ENCODE measurements around the gene STXBP6. TPM values are rescaled to one million over a fixed set of nuclear protein-coding genes. Genes with fewer than 3 reads are reported as not detected.

The STXBP6 gene
- total and polyA plus RNA-seq, 2 of the 13 experiments (the other 11 are each of a cell fraction or from before 2014, with no cell fraction given) = 35.3 to 42.8 TPM

DNA sequence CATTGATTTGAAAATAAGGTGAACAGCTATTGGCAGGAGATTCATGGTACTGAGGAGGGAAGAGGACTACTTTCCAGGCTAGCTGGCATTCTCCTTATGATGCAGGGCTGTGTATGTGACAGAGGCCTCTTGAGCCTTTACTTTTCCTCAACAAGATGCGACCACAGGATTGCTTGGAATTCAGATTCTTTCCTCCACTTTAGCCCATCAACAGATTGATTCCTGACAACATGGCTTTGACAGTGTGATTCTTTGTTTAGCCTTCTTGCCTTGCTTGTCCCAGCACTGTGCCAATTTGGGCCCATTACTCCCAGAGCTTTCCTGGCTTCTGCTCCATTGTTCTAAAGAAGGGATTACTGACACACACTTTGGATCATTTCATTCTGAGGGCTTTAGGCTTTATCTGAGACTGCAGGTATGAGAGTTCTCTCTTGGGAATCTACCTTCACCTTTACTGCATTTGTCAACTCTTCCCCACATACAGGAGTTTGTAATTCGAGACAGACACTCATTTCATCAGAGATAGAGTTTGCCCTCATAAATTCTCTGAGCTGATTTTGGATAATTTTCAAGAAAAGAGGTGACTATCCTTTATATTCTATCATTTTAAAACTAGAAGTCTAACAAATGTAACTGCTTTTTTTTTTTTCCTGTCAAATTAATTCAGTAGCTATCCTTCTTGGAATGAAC is 209.6 kb downstream of the STXBP6 start (continued):
- TF ChIP-seq, protein P1, sequence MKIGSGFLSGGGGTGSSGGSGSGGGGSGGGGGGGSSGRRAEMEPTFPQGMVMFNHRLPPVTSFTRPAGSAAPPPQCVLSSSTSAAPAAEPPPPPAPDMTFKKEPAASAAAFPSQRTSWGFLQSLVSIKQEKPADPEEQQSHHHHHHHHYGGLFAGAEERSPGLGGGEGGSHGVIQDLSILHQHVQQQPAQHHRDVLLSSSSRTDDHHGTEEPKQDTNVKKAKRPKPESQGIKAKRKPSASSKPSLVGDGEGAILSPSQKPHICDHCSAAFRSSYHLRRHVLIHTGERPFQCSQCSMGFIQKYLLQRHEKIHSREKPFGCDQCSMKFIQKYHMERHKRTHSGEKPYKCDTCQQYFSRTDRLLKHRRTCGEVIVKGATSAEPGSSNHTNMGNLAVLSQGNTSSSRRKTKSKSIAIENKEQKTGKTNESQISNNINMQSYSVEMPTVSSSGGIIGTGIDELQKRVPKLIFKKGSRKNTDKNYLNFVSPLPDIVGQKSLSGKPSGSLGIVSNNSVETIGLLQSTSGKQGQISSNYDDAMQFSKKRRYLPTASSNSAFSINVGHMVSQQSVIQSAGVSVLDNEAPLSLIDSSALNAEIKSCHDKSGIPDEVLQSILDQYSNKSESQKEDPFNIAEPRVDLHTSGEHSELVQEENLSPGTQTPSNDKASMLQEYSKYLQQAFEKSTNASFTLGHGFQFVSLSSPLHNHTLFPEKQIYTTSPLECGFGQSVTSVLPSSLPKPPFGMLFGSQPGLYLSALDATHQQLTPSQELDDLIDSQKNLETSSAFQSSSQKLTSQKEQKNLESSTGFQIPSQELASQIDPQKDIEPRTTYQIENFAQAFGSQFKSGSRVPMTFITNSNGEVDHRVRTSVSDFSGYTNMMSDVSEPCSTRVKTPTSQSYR (CRISPR knock-in tag; IDR thresholded peaks at IDR 0.05; ENCODE audit: borderline replicate concordance) = no peak
- TF ChIP-seq SNAI1 (CRISPR knock-in tag; IDR thresholded peaks at IDR 0.05; ENCODE audit: borderline replicate concordance) (0 out of 2 replicates have a peak, but pooled peaks have one; percentile 38), ZSCAN20 (CRISPR knock-in tag; IDR thresholded peaks at IDR 0.05; ENCODE audit: borderline replicate concordance) (no peak), AHR (CRISPR knock-in tag; IDR thresholded peaks at IDR 0.05) (no peak), ZIK1 (CRISPR knock-in tag; IDR thresholded peaks at IDR 0.05; ENCODE audit: borderline replicate concordance, low read depth) (no peak)
- TF ChIP-seq, protein P2, sequence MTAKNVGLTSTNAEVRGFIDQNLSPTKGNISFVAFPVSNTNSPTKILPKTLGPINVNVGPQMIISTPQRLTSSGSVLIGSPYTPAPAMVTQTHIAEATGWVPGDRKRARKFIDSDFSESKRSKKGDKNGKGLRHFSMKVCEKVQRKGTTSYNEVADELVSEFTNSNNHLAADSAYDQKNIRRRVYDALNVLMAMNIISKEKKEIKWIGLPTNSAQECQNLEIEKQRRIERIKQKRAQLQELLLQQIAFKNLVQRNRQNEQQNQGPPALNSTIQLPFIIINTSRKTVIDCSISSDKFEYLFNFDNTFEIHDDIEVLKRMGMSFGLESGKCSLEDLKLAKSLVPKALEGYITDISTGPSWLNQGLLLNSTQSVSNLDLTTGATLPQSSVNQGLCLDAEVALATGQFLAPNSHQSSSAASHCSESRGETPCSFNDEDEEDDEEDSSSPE (CRISPR knock-in tag; IDR thresholded peaks at IDR 0.05) = no peak; the same call in 1 of the 2 replicates

Data from HepG2 (cell line).